Endothelial cell (in vitro differentiated cells): ENCODE measurements around the gene ZNF334. TPM values are rescaled to one million over a fixed set of nuclear protein-coding genes. Genes with fewer than 3 reads are reported as not detected.

Experiments used
- DNase-seq: peaks from one replicate; pipeline ENCODE4 v3.0.0; 2021; ENCODE audit warnings: low spot score
- H3K27ac Mint-ChIP-seq: one replicate; pipeline ENCODE4 v1.8.0; 2021; ENCODE audit warnings: mixed read lengths, inconsistent platforms; ENCODE audit not compliant: unreplicated experiment
- H3K27me3 Mint-ChIP-seq: one replicate; pipeline ENCODE4 v1.8.0; 2021; ENCODE audit warnings: mild to moderate bottlenecking, moderate library complexity, mixed read lengths, inconsistent platforms; ENCODE audit not compliant: unreplicated experiment
- H3K36me3 Mint-ChIP-seq: one replicate; pipeline ENCODE4 v1.8.0; 2021; ENCODE audit warnings: mild to moderate bottlenecking, low read depth, mixed read lengths, inconsistent platforms; ENCODE audit not compliant: unreplicated experiment
- H3K4me1 Mint-ChIP-seq: one replicate; pipeline ENCODE4 v1.8.0; 2021; ENCODE audit warnings: mild to moderate bottlenecking, mixed read lengths, inconsistent platforms; ENCODE audit not compliant: unreplicated experiment
- H3K4me3 Mint-ChIP-seq: one replicate; pipeline ENCODE4 v1.8.0; 2021; ENCODE audit warnings: mild to moderate bottlenecking, mixed read lengths, inconsistent platforms; ENCODE audit not compliant: unreplicated experiment
- H3K9me3 Mint-ChIP-seq: one replicate; pipeline ENCODE4 v1.8.0; 2021; ENCODE audit warnings: mixed read lengths, inconsistent platforms; ENCODE audit not compliant: unreplicated experiment
- CTCF ChIP-seq: fragments of 200-600 bp; sonication (generic); IDR thresholded peaks from one replicate; pipeline ENCODE4 v1.5.0; 2021; ENCODE audit warnings: antibody characterized with exemption; ENCODE audit not compliant: unreplicated experiment
- total RNA-seq: library from RNA; stranded (reverse); fragmentation: NEBNext Ultra II Directional; extraction: Animal tissue kit (Norgen Biotek cat#: 25700); gene quantifications from one replicate; pipeline ENCODE4 v1.2.1, GENCODE V29; 2021; ENCODE audit not compliant: unreplicated experiment

The ZNF334 gene
- total RNA-seq, 1 donor from 2014 or later, result 19.5 TPM

- no peak for TF ChIP-seq CTCF
- no peak for DNase-seq
- H3K27ac Mint-ChIP-seq, result no peak overlapping the region
- H3K36me3 Mint-ChIP-seq, result peaks cover 19% of the 10 kb centered on the region
- H3K9me3 Mint-ChIP-seq, result peaks cover 9% of the 10 kb centered on the region
- H3K4me1 Mint-ChIP-seq, result peaks cover 5% of the 10 kb centered on the region
- H3K4me3 Mint-ChIP-seq, result peak overlapping the region; percentile 48
- H3K27me3 Mint-ChIP-seq, result no peaks in the 10 kb centered on the region
Observed at GRCh38 chr20:46456255-46457028, 56.9 kb downstream of the ZNF334 start.

GRCh38 chr20:46455729-46456128 lies 57.6 kb downstream of the ZNF334 start:
- Mint-ChIP-seq H3K4me3 (no peak overlapping the region), H3K4me1 (peaks cover 5% of the 10 kb centered on the region), H3K36me3 (peaks cover 19% of the 10 kb centered on the region), H3K27ac (no peak overlapping the region), H3K27me3 (no peaks in the 10 kb centered on the region), H3K9me3 (peaks cover 9% of the 10 kb centered on the region)
- TF ChIP-seq CTCF, result no peak
- DNase-seq, result no peak

Other genes starting within 250 kb of the ZNF334 start
- gene CDH22, start 205.1 kb downstream of the ZNF334 start, total RNA-seq, result 1.3 TPM
- 35.6 TPM for gene ELMO2, start 106.9 kb downstream of the ZNF334 start, total RNA-seq
- not detected for gene OCSTAMP, start 37.1 kb upstream of the ZNF334 start, total RNA-seq
- gene SLC13A3, start 137.9 kb upstream of the ZNF334 start, total RNA-seq, result 0.90 TPM
- 10.2 TPM for gene TP53RK, start 175.9 kb upstream of the ZNF334 start, total RNA-seq
- gene SLC2A10, start 196.1 kb upstream of the ZNF334 start, total RNA-seq, result 19.4 TPM